GM23248 (cell line): ENCODE data around the gene CLOCK.

ENCODE experiments used
- EZH2 ChIP-seq: fragments of 200-600 bp; sonication (generic); IDR thresholded peaks from 2 replicates; pipeline ENCODE4 v1.6.1; 2018; ENCODE audit warnings: antibody characterized with exemption, mild to moderate bottlenecking; ENCODE audit not compliant: insufficient read depth, poor library complexity, severe bottlenecking
- EZH2phosphoT487 ChIP-seq: fragments of 200-600 bp; sonication (generic); IDR thresholded peaks from 2 replicates; pipeline ENCODE4 v1.6.1; 2018; ENCODE audit warnings: antibody characterized with exemption, moderate library complexity, mild to moderate bottlenecking, low read depth; ENCODE audit not compliant: insufficient read depth

GRCh38 chr4:55466001-55466400, 80.7 kb downstream of the CLOCK start:
- TF ChIP-seq EZH2 (no peak), EZH2phosphoT487 (no peak)
